Renal cortical epithelial cell (primary cell): ENCODE data around the gene PDE7B. TPM values are rescaled to one million over a fixed set of nuclear protein-coding genes. Genes with fewer than 3 reads are reported as not detected.

Experiments used
- DNase-seq: peaks from one replicate; pipeline ENCODE4 v3.0.0-alpha.2; 2011; ENCODE audit warnings: low read depth
- total RNA-seq: library from RNA; depleted of rRNA; stranded (reverse); fragments of >200 nt; gene quantifications from 2 replicates; pipeline ENCODE4 v1.2.3, GENCODE V29; 2014

The PDE7B gene
- total RNA-seq, 1 donor from 2014 or later: 3.2 TPM

GRCh38 chr6:135932651-135933050 lies 81.2 kb downstream of the PDE7B start:
- DNase-seq: no peak

GRCh38 chr6:135935941-135936601 lies 84.6 kb downstream of the PDE7B start:
- DNase-seq: peak; percentile 10

GRCh38 chr6:135936606-135937005 lies 85.1 kb downstream of the PDE7B start:
- DNase-seq: peak; percentile 84

GRCh38 chr6:135937106-135937505 lies 85.6 kb downstream of the PDE7B start:
- DNase-seq: no peak

- DNase-seq: peak; percentile 8
Measured at GRCh38 chr6:135938576-135939207, 87.2 kb downstream of the PDE7B start.

GRCh38 chr6:135939208-135939591 lies 87.7 kb downstream of the PDE7B start:
- no peak for DNase-seq

GRCh38 chr6:135940616-135941167 lies 89.2 kb downstream of the PDE7B start:
- no peak for DNase-seq

- peak; percentile 12 for DNase-seq
Measured at GRCh38 chr6:135941275-135942025, 89.9 kb downstream of the PDE7B start.

GRCh38 chr6:135944120-135944519 lies 92.6 kb downstream of the PDE7B start:
- DNase-seq: no peak

GRCh38 chr6:135946674-135947073 lies 95.2 kb downstream of the PDE7B start:
- DNase-seq: no peak

- no peak for DNase-seq
Measured at GRCh38 chr6:135950669-135951068, 99.2 kb downstream of the PDE7B start.

- DNase-seq: no peak
Measured at GRCh38 chr6:135951169-135951568, 99.7 kb downstream of the PDE7B start.

- no peak for DNase-seq
Measured at GRCh38 chr6:135953818-135954217, 102.3 kb downstream of the PDE7B start.

- no peak for DNase-seq
Measured at GRCh38 chr6:135955099-135955498, 103.6 kb downstream of the PDE7B start.

- DNase-seq: peak; percentile 93
Measured at GRCh38 chr6:135962731-135963130, 111.2 kb downstream of the PDE7B start.

GRCh38 chr6:135970750-135971149 lies 119.2 kb downstream of the PDE7B start:
- no peak for DNase-seq

- DNase-seq: no peak
Measured at GRCh38 chr6:135971351-135971750, 119.8 kb downstream of the PDE7B start.

GRCh38 chr6:135972150-135972549 lies 120.6 kb downstream of the PDE7B start:
- DNase-seq: no peak

- no peak for DNase-seq
Measured at GRCh38 chr6:135972586-135972985, 121.1 kb downstream of the PDE7B start.

- DNase-seq: no peak
Measured at GRCh38 chr6:135974426-135974825, 122.9 kb downstream of the PDE7B start.

GRCh38 chr6:135976585-135976984 lies 125.1 kb downstream of the PDE7B start:
- no peak for DNase-seq

- DNase-seq: no peak
Measured at GRCh38 chr6:135983093-135983492, 131.6 kb downstream of the PDE7B start.
